Measurements from ENCODE around the gene PHKB.

The PHKB gene

DNA sequence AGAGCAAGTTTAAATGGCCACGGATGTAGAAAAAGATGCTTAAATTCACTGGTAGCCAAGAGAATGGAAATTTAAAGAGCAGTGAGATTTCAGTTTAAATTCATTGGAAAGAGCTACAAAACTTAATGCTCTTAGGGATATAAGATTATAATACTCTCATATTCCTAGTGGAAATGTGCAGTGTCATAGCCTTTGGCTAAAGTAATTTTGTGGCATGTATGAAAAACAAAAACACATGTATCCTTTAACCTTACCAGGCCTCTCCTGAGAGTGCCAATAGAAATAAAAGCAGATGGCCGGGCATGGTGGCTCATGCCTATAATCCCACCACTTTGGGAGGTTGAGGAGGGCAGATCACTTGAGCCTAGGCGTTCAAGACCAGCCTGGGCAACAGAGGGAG, 289.2 kb downstream of the PHKB start:
- H3K27ac ChIP-seq (ENCODE audit: low read depth, low read length) = no peak overlapping the region
- no peaks in the 10 kb centered on the region for H4K20me1 ChIP-seq (ENCODE audit: control insufficient read depth, insufficient read depth, low read depth, low read length)
- no peaks in the 10 kb centered on the region for H3K36me3 ChIP-seq (ENCODE audit: control insufficient read depth, low read length)
- no peaks in the 10 kb centered on the region; the same call in none of the 2 replicates for H3K27me3 ChIP-seq (ENCODE audit: control insufficient read depth, low read length)
- H3K9me3 ChIP-seq (ENCODE audit: control insufficient read depth, insufficient read depth, low read length) = no peaks in the 10 kb centered on the region
- H3K4me3 ChIP-seq (ENCODE audit: low read length) = no peak overlapping the region
- no peaks in the 10 kb centered on the region for H3K4me1 ChIP-seq (ENCODE audit: control insufficient read depth, low read length)
- H3K4me2 ChIP-seq (ENCODE audit: low read length) = no peak overlapping the region
- H3K9me2 ChIP-seq (replicated peaks; ENCODE audit: control insufficient read depth, low read length) = no peaks in the 10 kb centered on the region
- H3F3A ChIP-seq (ENCODE audit: control insufficient read depth, insufficient read depth) = no peaks in the 10 kb centered on the region
- no peak for TF ChIP-seq CTCF (IDR thresholded peaks at IDR 0.05; ENCODE audit: low read depth, low read length, poor library complexity, severe bottlenecking)
- no peak for TF ChIP-seq EZH2phosphoT487 (IDR thresholded peaks at IDR 0.05; ENCODE audit: borderline replicate concordance, low read length)
- no peaks in the 10 kb centered on the region for H3K79me2 ChIP-seq (ENCODE audit: control insufficient read depth, low read length)

Data from DOHH2 (cell line).